GM12801 (cell line): ENCODE results near the gene SLC16A8.

ENCODE experiments used
- CTCF ChIP-seq: IDR thresholded peaks from one replicate; pipeline ENCODE4 v1.5.1; 2011; ENCODE audit warnings: control low read depth; ENCODE audit not compliant: insufficient read length; ENCODE audit errors: extremely low read depth

The SLC16A8 gene

GRCh38 chr22:38127869-38128268, 43.9 kb upstream of the SLC16A8 start:
- no peak for TF ChIP-seq CTCF

GRCh38 chr22:38126928-38127668, 43.1 kb upstream of the SLC16A8 start:
- TF ChIP-seq CTCF, result no peak

- no peak for TF ChIP-seq CTCF
Measured at GRCh38 chr22:38125751-38126201, 41.8 kb upstream of the SLC16A8 start.

GRCh38 chr22:38125038-38125610, 41.1 kb upstream of the SLC16A8 start:
- TF ChIP-seq CTCF, result no peak

- no peak for TF ChIP-seq CTCF
Measured at GRCh38 chr22:38124236-38124974, 40.4 kb upstream of the SLC16A8 start.

- TF ChIP-seq CTCF, result no peak
Measured at GRCh38 chr22:38122616-38123015, 38.6 kb upstream of the SLC16A8 start.

GRCh38 chr22:38120359-38121110, 36.6 kb upstream of the SLC16A8 start:
- TF ChIP-seq CTCF, result no peak
